ENCODE measurements around the gene THOC3. TPM values are rescaled to one million over a fixed set of nuclear protein-coding genes. Genes with fewer than 3 reads are reported as not detected.
"Not testable (repeated sequence)": the region's sequence is repeated elsewhere in the genome, so short reads cannot be mapped to it uniquely, and the experiment has no call there.

Gene THOC3
- polyA plus RNA-seq, 1 donor, result 19.9 TPM

- not testable (repeated sequence) for DNase-seq (ENCODE audit: low read depth)
Measured at GRCh38 chr5:175940632-175941031, 27.5 kb downstream of the THOC3 start.

GRCh38 chr5:175938489-175938888, 29.6 kb downstream of the THOC3 start:
- not testable (repeated sequence) for DNase-seq (ENCODE audit: low read depth)

DNA sequence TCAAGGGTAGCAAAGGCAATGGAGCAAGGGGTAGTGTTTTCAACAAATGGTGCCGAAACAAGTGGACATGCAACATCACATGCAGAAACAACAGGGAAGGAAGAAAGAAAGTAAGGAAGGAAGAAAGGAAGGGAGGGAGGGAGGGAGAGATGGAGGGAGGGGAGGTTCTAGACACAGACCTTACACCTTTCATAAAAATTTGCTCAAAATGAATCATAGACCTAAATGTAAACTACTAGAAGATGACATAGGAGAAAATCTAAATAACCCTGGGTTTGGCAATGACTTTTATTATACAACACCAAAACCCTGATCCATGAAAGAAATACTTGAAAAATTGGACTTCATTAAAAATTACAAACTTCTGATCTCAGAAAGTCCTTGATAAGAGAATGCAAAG, 39.4 kb downstream of the THOC3 start:
- DNase-seq (ENCODE audit: low read depth), result not testable (repeated sequence)

DNA sequence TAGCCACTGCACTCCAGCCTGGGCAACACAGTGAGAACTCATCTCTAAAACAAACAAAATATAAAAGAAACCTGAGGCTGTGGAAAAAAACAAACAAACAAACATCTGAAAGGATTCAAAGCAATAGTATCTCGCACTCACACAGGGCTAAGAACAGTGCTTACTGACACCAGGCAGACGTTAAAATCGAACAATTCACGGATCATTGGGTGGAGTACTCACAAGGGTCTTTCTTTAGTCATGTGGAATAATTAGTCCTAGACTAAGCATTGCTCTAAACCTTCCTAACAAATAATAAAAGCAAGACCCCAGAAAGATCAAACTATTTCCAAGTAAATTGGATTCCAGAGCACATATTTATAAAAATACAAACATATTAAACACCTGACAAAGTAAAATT, 43.0 kb downstream of the THOC3 start:
- not testable (repeated sequence) for DNase-seq (ENCODE audit: low read depth)

DNA sequence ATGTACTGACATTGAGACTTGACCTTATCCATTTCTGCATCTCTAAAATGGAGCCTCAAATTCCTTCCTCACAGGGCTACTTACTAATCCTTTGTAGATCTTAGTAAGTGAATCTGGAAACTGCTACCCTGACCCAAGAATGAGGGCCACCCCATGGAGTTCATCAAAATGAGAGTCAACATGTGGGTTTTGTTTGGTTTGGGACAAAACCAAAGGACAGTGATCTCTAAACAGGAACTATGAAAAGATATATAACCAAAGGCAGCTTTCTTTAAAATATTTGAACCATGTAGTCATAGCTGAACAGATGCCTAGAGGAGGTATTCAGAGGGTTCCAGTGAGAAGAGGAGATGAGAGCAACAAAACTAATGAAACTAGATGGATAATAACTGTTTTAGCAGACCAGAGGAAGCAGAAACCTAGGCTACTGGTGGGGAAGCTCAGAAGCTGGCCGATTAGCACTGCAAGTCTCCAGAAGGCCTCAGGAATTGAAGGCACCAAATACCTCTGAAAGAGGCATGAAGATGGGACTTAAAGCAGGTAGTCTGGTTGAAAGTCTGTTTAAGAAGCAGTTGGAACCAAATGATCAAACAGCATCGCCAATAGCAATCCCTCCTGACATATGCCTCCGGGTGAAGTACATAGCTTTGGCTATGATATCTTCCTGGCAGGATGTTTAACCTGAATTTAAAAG, 45.8 kb downstream of the THOC3 start:
- DNase-seq (ENCODE audit: low read depth), result no peak

GRCh38 chr5:175921061-175921730, 46.9 kb downstream of the THOC3 start:
- no peak for DNase-seq (ENCODE audit: low read depth)

DNA sequence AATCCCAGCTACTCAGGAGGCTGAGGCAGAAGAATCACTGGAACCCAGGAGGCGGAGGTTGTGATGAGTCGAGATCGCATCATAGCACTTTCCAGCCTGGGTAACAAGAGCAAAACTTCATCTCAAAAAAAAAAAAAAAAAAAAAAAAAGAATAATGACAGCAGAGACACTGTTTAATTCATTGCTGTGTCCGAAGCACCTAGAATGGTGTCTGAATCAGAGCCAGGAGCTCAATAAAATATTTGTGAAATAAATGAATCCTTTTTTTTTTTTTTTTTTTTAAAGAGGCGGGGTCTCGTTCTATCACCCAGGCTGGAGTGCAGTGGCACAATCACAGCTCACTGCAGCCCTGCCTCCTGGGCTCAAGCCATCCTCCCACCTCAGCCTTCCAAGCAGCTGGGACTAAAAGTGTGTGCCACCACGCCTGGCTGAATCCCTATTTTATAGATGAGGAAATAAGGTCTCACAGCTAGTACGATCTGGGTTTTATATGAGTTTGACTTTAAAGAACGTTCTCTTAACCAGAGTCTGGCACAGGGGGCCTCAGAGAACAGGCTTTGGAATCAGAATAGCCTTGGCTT, 47.8 kb downstream of the THOC3 start:
- no peak for DNase-seq (ENCODE audit: low read depth)

DNA sequence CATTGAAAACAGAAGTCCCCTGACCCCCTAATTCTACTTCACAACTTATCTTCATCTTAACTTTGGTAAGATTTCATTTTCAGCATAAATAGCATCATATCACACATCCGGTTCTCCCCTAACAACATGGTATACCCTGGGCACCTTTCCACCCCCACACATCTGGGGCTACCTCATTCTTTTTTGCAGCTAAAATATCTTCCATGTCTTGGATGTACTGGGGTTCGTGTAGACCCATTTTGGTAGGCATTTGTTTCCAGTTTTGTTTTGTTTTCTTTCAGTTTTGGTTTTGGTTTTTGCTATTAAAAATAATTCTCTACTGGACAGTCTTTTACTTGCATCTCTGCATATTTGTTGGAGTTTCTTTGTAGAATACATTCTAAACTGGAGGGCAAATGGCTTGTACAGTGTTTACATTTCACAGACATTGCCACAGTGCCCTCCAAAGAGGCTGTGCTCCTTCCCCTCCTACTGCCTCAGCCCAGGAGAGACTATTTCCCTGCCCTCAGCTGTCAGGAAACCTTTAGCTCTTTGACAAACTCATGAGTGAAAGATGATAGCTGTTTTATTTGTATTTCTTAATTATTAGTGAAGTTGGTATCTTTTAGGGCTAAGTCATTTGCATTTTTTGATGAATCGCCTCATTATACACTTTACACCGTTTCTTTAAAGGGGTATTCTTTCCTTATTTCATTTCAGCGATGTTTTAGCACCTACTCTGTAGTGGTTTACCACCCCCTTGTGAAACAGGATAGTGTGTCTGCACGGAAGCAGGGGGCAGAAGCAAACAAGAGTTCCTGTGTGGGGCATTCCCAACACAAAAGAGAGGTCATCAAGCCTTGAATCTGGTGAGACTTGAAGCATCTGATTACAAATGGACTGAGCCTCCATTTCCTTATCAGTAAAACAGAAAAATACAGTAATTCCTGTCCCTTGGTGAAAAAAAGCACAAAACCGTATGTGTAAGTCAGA, 52.8 kb downstream of the THOC3 start:
- not testable (repeated sequence) for DNase-seq (ENCODE audit: low read depth)

DNA sequence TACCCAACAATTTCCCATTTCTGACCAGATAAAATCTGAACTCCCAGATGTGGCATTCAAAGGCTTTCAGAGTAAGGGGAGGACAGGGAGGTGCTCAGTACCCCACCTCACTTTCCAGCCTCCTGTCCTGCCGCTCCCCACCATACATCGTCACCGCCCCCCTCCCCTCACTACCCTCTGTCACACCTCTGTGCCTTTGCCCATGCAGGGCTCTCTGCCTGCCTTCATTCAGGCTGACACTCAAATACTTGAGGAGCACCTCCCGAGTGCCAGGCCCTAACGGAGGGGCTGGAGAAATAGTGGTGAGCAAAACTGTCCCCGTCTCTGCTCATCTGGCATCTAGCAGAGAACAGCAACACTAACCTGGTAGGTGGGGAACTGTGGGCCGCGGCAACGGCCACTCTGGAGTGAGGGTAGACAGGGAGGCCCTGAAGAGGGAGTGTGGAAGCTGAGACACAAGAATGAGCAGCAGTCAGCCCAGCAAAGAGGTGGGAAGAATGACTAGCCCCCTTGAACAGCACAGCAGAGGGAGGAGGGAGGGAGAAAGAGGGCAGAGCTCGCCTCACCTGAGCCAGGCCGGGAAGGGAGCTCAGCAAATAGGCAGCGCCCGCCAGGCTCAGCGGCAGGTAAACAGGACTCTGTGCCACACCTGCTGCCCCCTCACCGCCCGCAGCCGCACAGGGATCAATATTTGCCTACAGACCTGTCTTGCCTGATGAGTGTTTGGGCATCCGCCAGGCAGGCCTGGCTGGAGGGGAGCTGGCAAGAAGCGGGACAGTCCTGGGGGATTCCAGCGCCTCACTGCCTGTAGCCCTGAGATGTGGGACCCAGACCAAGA, 54.1 kb downstream of the THOC3 start:
- not testable (repeated sequence) for DNase-seq (ENCODE audit: low read depth)

GRCh38 chr5:175910072-175910471, 58.0 kb downstream of the THOC3 start:
- DNase-seq (ENCODE audit: low read depth), result not testable (repeated sequence)

Other genes starting within 250 kb of the THOC3 start
- 0.04 TPM for gene CPLX2, start 96.7 kb downstream of the THOC3 start, polyA plus RNA-seq (ENCODE audit: insufficient read length)

All from forelimb muscle (tissue), 1 donor.